PC-9 (cell line): ENCODE data around the gene AMOTL1. TPM values are rescaled to one million over a fixed set of nuclear protein-coding genes. Genes with fewer than 3 reads are reported as not detected.

Experiments
- BruUV-seq: library from RNA; stranded (reverse); fragments of 400-500 nt; replicated peaks from 2 replicates; lab custom pipeline; 2021; lab: Mats Ljungman, UMichigan
- CTCF ChIA-PET: fragments of 300-600 bp; sonication (Branson Sonifier 250); formaldehyde crosslinking; loops from one replicate; lab custom pipeline; 2022; ENCODE audit warnings: antibody characterized with exemption; lab: Charles Lee
- POLR2A ChIA-PET: fragments of 300-600 bp; sonication (Branson Sonifier 250); formaldehyde crosslinking; loops from one replicate; lab custom pipeline; 2022; ENCODE audit warnings: antibody characterized with exemption; ENCODE audit not compliant: unreplicated experiment; lab: Charles Lee
- DNase-seq, 2 experiments: peaks; one replicate each; pipeline versions ENCODE4 v3.0.0 to v3.0.0-alpha.2; 2015 to 2022; ENCODE audit warnings: mixed read lengths in 1 of 2
- H2AFZ ChIP-seq: fragments of 200-600 bp; sonication (generic); 2 replicates; pipeline ENCODE4 v1.8.1; 2017; ENCODE audit warnings: antibody characterized with exemption
- H3F3A ChIP-seq: fragments of 200-600 bp; sonication (generic); 2 replicates; pipeline ENCODE4 v1.8.1; 2017; ENCODE audit warnings: antibody characterized with exemption, mild to moderate bottlenecking, low read depth; ENCODE audit not compliant: insufficient read depth
- H3K27ac ChIP-seq: fragments of 200-600 bp; sonication (generic); 2 replicates; pipeline ENCODE4 v1.6.1; 2016; ENCODE audit warnings: mixed run types
- H3K27me3 ChIP-seq: fragments of 200-600 bp; sonication (generic); 2 replicates; pipeline ENCODE4 v1.6.1; 2016; ENCODE audit warnings: low read depth, mixed run types; ENCODE audit not compliant: insufficient read depth
- H3K36me3 ChIP-seq: fragments of 200-600 bp; sonication (generic); 2 replicates; pipeline ENCODE4 v1.6.1; 2016; ENCODE audit warnings: low read depth, mixed run types
- H3K4me1 ChIP-seq: fragments of 200-600 bp; sonication (generic); replicated peaks from 2 replicates; pipeline ENCODE4 v1.6.1; 2016; ENCODE audit warnings: mixed run types; ENCODE audit not compliant: insufficient read depth
- H3K4me2 ChIP-seq: fragments of 200-600 bp; sonication (generic); 2 replicates; pipeline ENCODE4 v1.6.1; 2017; ENCODE audit warnings: mixed run types
- H3K4me3 ChIP-seq: fragments of 200-600 bp; sonication (generic); 2 replicates; pipeline ENCODE4 v1.6.1; 2016; ENCODE audit warnings: mixed run types
- H3K79me2 ChIP-seq: fragments of 200-600 bp; sonication (generic); 2 replicates; pipeline ENCODE4 v1.6.1; 2017; ENCODE audit warnings: low read depth, mixed run types
- H3K9me2 ChIP-seq: fragments of 200-600 bp; sonication (generic); 2 replicates; pipeline ENCODE4 v1.8.1; 2017; ENCODE audit warnings: mild to moderate bottlenecking; ENCODE audit not compliant: insufficient read depth
- H3K9me3 ChIP-seq: fragments of 200-600 bp; sonication (generic); 2 replicates; pipeline ENCODE4 v1.8.1; 2016; ENCODE audit warnings: low read depth; ENCODE audit not compliant: insufficient read depth
- H4K20me1 ChIP-seq: fragments of 200-600 bp; sonication (generic); 2 replicates; pipeline ENCODE4 v1.8.1; 2017; ENCODE audit not compliant: insufficient read depth
- EZH2 ChIP-seq: fragments of 200-600 bp; sonication (generic); IDR thresholded peaks from 2 replicates; pipeline ENCODE4 v1.8.0; 2017; ENCODE audit warnings: antibody characterized with exemption, low read depth
- intact Hi-C: fragments of 100-400 bp; cut with micrococcal nuclease; formaldehyde crosslinking; loops from one replicate; pipeline ENCODE4 v1.10.0; 2022; ENCODE audit not compliant: unreplicated experiment
- total RNA-seq: library from RNA; stranded (reverse); gene quantifications from 2 replicates; pipeline ENCODE4 v1.2.3, GENCODE V29; 2021
- TF ChIP-seq, protein P1 (sequence below): fragments of 200-600 bp; sonication (generic); conservative IDR thresholded peaks from 2 replicates; pipeline ENCODE4 v1.6.1; 2017; ENCODE audit warnings: mixed run types, antibody characterized with exemption, mild to moderate bottlenecking, moderate library complexity

Gene AMOTL1
- total RNA-seq, 1 experiment from 2014 or later: 60.5 TPM

DNA sequence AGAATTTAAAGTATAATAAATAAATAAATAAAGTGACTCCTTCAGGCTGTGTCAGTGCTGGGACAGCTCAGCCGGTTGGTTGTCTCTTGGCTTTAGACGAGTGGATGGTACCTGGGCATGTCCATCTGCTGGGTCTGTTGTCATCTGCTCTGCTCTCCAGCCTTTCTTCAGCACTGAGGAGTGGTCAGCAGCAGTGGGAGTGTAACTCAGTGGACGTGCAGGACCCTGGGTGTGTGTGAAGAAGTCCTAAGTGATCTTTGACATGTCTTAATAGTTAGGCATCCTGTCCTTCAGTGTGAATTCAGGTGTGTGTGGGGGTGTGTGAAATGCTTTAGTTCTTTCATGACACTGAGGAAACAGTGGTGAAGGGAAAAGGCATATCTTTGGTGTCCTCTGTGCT, 24.3 kb downstream of the AMOTL1 start:
- Histone ChIP-seq H3K4me1 (peaks cover 94% of the 10 kb centered on the region), H3F3A (peaks cover 66% of the 10 kb centered on the region), H3K4me3 (no peak overlapping the region), H2AFZ (no peak overlapping the region), H3K79me2 (peaks cover 99% of the 10 kb centered on the region), H3K9me3 (no peaks in the 10 kb centered on the region), H3K27ac (peak overlapping the region; percentile 91), H3K4me2 (peak overlapping the region; percentile 75), H3K36me3 (peaks cover 21% of the 10 kb centered on the region), H3K27me3 (no peaks in the 10 kb centered on the region), H3K9me2 (no peaks in the 10 kb centered on the region), H4K20me1 (peaks cover 26% of the 10 kb centered on the region; the same call in 1 of the 2 replicates)
- no TSS peak for BruUV-seq
- TF ChIP-seq, protein P1, sequence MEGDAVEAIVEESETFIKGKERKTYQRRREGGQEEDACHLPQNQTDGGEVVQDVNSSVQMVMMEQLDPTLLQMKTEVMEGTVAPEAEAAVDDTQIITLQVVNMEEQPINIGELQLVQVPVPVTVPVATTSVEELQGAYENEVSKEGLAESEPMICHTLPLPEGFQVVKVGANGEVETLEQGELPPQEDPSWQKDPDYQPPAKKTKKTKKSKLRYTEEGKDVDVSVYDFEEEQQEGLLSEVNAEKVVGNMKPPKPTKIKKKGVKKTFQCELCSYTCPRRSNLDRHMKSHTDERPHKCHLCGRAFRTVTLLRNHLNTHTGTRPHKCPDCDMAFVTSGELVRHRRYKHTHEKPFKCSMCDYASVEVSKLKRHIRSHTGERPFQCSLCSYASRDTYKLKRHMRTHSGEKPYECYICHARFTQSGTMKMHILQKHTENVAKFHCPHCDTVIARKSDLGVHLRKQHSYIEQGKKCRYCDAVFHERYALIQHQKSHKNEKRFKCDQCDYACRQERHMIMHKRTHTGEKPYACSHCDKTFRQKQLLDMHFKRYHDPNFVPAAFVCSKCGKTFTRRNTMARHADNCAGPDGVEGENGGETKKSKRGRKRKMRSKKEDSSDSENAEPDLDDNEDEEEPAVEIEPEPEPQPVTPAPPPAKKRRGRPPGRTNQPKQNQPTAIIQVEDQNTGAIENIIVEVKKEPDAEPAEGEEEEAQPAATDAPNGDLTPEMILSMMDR: no peak
- no peak for TF ChIP-seq EZH2
- no peak for DNase-seq
- CTCF ChIA-PET: no interaction called here
- POLR2A ChIA-PET: no interaction called here
- intact Hi-C loops: no loop called here

DNA sequence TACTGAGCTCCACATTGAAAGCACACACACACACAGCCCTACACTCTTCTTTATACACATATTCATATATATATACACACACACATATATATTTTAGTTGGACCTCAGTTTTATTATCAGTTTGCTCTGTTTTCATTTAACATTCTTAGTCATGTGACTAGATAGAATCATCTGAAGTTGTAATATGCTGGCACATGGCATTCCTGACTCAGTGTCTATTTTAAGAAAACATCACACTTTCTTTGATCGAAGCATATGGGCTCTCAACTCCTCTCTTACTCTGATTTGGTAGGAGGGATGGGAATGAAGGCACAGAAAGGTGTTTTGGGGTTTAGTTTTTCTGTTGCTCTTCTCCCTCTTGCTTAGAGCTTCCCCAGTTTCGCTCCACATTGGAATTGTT, 24.8 kb downstream of the AMOTL1 start:
- ChIA-PET CTCF (interaction anchor here (0.5 kb wide), 1 partner anchor 25 kb away, joined by 4 read pairs; the partner anchor contains the start of gene AMOTL1), POLR2A (no interaction called here)
- H3K4me2 ChIP-seq: peak overlapping the region; percentile 75
- no peak overlapping the region for H2AFZ ChIP-seq
- H3K9me3 ChIP-seq: no peaks in the 10 kb centered on the region; the same call in 1 of the 2 replicates
- intact Hi-C loops: no loop called here
- H3K36me3 ChIP-seq: peaks cover 26% of the 10 kb centered on the region
- no peak overlapping the region for H3K4me3 ChIP-seq
- no TSS peak for BruUV-seq
- peaks cover 89% of the 10 kb centered on the region for H3K4me1 ChIP-seq
- no peaks in the 10 kb centered on the region for H3K9me2 ChIP-seq
- no peak for TF ChIP-seq EZH2
- TF ChIP-seq, protein P1: no peak
- H3F3A ChIP-seq: peaks cover 62% of the 10 kb centered on the region
- H4K20me1 ChIP-seq: peaks cover 23% of the 10 kb centered on the region; the same call in 1 of the 2 replicates
- no peak for DNase-seq
- H3K27me3 ChIP-seq: no peaks in the 10 kb centered on the region
- H3K27ac ChIP-seq: peak overlapping the region; percentile 91
- peaks cover 99% of the 10 kb centered on the region for H3K79me2 ChIP-seq

DNA sequence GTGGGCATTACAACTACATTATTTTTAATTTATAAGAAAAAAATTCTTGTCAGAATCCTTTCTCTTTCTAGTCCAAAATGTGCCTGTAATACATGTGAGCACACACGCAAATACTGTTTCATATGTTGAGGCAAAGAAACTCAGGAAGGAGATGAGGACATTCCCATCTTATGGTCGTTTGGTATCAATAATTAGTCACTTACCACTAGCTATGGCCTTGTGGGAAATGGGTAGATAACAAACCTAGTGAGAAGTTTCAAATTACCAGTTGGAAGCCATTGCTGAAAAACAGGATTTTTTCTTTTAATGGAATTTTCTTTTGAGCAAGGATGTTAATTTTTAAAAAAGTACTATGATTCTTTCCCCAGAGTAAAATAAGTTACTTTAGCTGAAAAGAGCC, 25.7 kb downstream of the AMOTL1 start:
- intact Hi-C loops: loop anchor here (1.0 kb wide), 4 partner anchors 18 to 171 kb away; partner anchors contain the start of gene AMOTL1
- TF ChIP-seq EZH2: no peak
- TF ChIP-seq, protein P1: no peak
- H3K4me1 ChIP-seq: peaks cover 81% of the 10 kb centered on the region
- H3K36me3 ChIP-seq: peaks cover 32% of the 10 kb centered on the region
- BruUV-seq: no TSS peak
- peaks cover 15% of the 10 kb centered on the region; the same call in 1 of the 2 replicates for H4K20me1 ChIP-seq
- peak overlapping the region; percentile 75 for H3K4me2 ChIP-seq
- H3K27ac ChIP-seq: peak overlapping the region; percentile 91
- CTCF ChIA-PET: interaction anchor here (1.4 kb wide), 1 partner anchor 170 kb away, joined by 4 read pairs; no protein-coding TSS in a partner anchor
- H3K9me2 ChIP-seq: no peaks in the 10 kb centered on the region
- H2AFZ ChIP-seq: no peak overlapping the region
- peak overlapping the region; percentile 34; the same call in 1 of the 2 replicates for H3K4me3 ChIP-seq
- POLR2A ChIA-PET: interaction anchor here (0.7 kb wide), 1 partner anchor 438 kb away, joined by 5 read pairs; no protein-coding TSS in a partner anchor
- no peaks in the 10 kb centered on the region; the same call in 1 of the 2 replicates for H3K9me3 ChIP-seq
- H3K27me3 ChIP-seq: no peaks in the 10 kb centered on the region
- peaks cover 99% of the 10 kb centered on the region for H3K79me2 ChIP-seq
- peak in 1 of 2 experiments; percentile 71 for DNase-seq
- H3F3A ChIP-seq: peaks cover 61% of the 10 kb centered on the region
